ACC112 (cell line): ENCODE results near the gene TIA1.

ENCODE experiments used
- H2AFZ ChIP-seq: fragments of 200-600 bp; sonication (generic); one replicate; pipeline ENCODE4 v1.6.0; 2017; ENCODE audit warnings: antibody characterized with exemption, low read length; ENCODE audit not compliant: unreplicated experiment
- H3K27ac ChIP-seq: fragments of 200-600 bp; sonication (generic); 2 replicates; pipeline ENCODE4 v1.5.1; 2014; ENCODE audit warnings: low read depth, mild to moderate bottlenecking, antibody characterized with exemption, low read length, moderate library complexity
- H3K27me3 ChIP-seq: fragments of 200-600 bp; sonication (generic); 2 replicates; pipeline ENCODE4 v1.6.1; 2014; ENCODE audit warnings: mild to moderate bottlenecking, antibody characterized with exemption, low read length, moderate library complexity, mixed read lengths; ENCODE audit not compliant: insufficient read depth
- H3K36me3 ChIP-seq: fragments of 200-600 bp; sonication (generic); 2 replicates; pipeline ENCODE4 v1.6.1; 2016; ENCODE audit warnings: mild to moderate bottlenecking, antibody characterized with exemption, low read length, moderate library complexity, mixed read lengths; ENCODE audit not compliant: insufficient read depth
- H3K4me1 ChIP-seq: fragments of 200-600 bp; sonication (generic); one replicate; pipeline ENCODE4 v1.6.1; 2016; ENCODE audit warnings: low read length, mixed read lengths; ENCODE audit not compliant: insufficient read depth, unreplicated experiment, control insufficient read depth
- H3K4me3 ChIP-seq: fragments of 200-600 bp; sonication (generic); 2 replicates; pipeline ENCODE4 v1.5.1; 2014; ENCODE audit warnings: mild to moderate bottlenecking, low read depth, low read length
- H3K79me2 ChIP-seq: fragments of 200-600 bp; sonication (generic); one replicate; pipeline ENCODE4 v1.6.0; 2016; ENCODE audit warnings: low read length; ENCODE audit not compliant: control insufficient read depth, unreplicated experiment, insufficient read depth

The TIA1 gene

DNA sequence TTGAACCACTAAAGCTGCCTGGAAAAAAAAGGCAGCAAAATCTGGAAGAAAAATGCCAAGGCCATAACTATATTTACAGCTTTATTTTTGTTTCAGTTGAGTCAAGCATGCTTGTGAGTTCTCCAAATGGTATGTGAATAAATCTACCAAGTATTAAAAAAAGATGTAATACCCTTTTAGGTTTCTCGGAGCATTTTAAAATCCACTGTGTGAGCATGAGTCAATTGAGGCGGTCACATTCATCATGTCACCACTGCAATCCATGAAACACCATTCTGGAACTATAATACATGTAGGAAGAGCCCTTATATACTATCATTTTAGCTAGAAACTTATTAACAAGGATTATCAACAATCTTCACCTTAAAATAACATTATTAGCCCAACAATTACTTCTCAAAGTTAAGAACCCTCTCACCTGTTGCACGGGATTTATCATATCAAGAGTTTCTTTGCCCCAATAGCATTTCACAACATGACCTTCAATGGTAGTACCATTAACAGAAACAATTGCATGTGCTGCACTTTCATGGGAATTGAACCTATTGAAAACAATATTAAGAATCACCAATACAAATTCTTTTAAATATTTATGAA is 33.4 kb downstream of the TIA1 start:
- H3K36me3 ChIP-seq: peaks cover 34% of the 10 kb centered on the region

DNA sequence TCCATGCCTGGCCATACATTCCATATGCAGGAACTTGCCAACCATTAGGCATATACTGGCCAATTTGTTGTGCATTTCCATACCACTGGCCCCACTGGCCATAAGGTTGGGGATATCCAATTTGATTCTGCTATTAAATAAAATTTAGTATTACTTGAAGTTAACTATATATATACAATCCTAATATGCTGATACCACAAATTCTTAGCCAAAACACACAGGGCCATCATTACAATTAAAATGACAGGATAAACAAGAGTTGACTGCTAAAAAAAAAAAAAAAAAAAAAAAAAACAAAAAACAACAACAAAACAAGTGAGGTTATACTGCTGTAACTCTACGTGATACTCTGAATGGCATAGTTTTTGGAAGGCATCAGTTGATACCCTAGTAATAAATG is 34.1 kb downstream of the TIA1 start:
- Histone ChIP-seq H2AFZ (no peak overlapping the region), H3K4me3 (no peak overlapping the region), H3K4me1 (peaks cover 8% of the 10 kb centered on the region), H3K27me3 (no peaks in the 10 kb centered on the region), H3K79me2 (peaks cover 3% of the 10 kb centered on the region), H3K27ac (peak overlapping the region; percentile 50), H3K36me3 (peaks cover 31% of the 10 kb centered on the region)

More for the DNA sequence above, 33.4 kb downstream of the TIA1 start:
- Histone ChIP-seq H3K4me1 (peaks cover 8% of the 10 kb centered on the region), H3K79me2 (peaks cover 3% of the 10 kb centered on the region), H2AFZ (no peak overlapping the region), H3K27ac (peak overlapping the region; percentile 50), H3K27me3 (no peaks in the 10 kb centered on the region), H3K4me3 (no peak overlapping the region)

DNA sequence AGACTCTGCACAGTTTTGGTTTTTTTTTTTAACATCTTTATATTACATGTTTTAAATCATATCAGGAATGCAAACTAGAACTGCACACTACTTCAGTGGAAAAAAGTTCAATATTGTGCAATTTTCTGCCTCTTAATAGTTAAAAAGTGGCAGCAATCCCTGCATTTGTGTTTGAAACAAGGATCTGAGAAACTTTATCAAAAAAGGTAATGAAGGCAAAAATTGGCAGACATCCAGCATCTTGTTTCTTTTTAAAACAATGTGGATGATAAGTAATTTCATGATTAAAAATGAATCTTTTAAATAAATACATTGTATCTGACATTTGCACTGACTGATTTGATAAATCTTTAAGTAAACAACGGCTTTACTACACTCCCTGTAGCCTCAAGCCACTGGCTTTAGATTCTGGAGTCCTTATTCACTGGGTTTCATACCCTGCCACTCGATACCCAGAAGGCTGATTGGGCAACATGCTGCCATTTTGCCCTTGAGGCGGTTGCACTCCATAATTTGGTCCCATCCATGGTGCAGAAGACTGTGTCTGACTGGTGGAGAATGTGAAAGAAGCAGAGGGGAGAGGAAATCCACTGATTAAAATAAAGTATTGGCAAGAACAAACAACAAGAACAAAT is 36.0 kb downstream of the TIA1 start:
- H3K36me3 ChIP-seq: peaks cover 27% of the 10 kb centered on the region

DNA sequence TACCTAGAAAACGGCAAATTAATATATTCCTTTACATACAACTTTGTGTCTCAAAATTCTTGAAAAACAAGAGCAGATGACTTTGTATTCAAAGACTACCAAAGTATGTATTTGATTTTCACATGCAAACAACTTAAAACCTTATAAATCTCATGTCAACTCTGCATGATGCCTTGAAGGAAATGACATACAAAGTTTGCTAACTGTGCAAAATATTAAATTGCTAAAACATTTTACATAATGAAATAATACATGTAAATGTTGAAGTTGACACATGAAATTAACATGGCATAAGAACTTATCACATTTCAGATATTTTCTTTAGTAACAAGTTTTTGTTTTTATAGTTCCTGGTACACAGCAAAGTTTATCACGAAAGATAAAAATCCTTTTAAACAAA is 36.8 kb downstream of the TIA1 start:
- Histone ChIP-seq H3K4me1 (peaks cover 8% of the 10 kb centered on the region), H3K36me3 (peaks cover 27% of the 10 kb centered on the region), H3K27ac (no peak overlapping the region), H3K79me2 (no peaks in the 10 kb centered on the region), H3K27me3 (no peaks in the 10 kb centered on the region), H2AFZ (no peak overlapping the region), H3K4me3 (no peak overlapping the region)

More for the DNA sequence above, 36.0 kb downstream of the TIA1 start:
- Histone ChIP-seq H3K4me3 (no peak overlapping the region), H2AFZ (no peak overlapping the region), H3K4me1 (peaks cover 8% of the 10 kb centered on the region), H3K27me3 (no peaks in the 10 kb centered on the region), H3K27ac (no peak overlapping the region), H3K79me2 (no peaks in the 10 kb centered on the region)

DNA sequence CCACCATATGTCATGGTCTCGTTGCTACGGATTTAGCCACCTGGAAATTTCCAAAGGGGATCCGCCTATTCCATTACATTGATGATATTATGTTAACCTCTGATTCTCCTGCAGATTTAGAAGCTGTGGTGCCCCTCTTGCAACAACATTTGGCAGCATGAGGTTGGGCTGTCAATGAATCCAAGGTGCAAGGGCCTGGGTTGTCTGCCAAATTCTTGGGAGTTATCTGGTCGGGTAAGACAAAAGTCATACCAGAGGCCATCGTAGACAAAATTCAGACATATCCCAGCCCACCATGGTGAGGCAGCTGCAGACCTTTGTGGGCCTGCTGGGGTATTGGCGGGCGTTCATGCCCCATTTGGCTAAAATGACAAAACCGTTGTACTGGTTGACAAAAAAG is 44.0 kb downstream of the TIA1 start:
- no peak overlapping the region for H3K27ac ChIP-seq
- peaks cover 6% of the 10 kb centered on the region for H3K4me1 ChIP-seq
- H2AFZ ChIP-seq: no peak overlapping the region
- no peak overlapping the region for H3K4me3 ChIP-seq
- H3K79me2 ChIP-seq: no peaks in the 10 kb centered on the region
- no peaks in the 10 kb centered on the region for H3K27me3 ChIP-seq
- peaks cover 4% of the 10 kb centered on the region; the same call in 1 of the 2 replicates for H3K36me3 ChIP-seq

DNA sequence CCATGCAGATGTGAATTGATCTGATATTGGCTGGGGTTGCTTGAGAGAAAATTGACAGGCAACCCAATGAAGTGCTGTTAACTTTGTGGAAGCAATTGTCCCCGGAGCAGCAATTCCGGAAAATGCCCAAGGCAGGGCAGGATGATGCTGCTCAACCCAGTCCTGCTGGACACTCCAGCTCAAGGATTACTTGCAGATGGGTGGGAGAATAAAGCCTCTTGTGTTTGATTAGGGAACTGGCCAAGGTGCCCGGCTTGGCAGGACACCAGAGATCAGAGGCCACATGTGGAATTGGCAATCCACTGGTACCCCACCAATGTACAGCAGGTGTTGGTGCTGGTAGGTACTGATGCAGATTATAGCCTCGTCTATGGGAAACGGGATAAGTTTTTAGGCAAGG is 45.3 kb downstream of the TIA1 start:
- Histone ChIP-seq H3K79me2 (no peaks in the 10 kb centered on the region), H3K4me1 (peaks cover 6% of the 10 kb centered on the region), H3K4me3 (no peak overlapping the region), H3K36me3 (peaks cover 2% of the 10 kb centered on the region; the same call in 1 of the 2 replicates), H2AFZ (no peak overlapping the region), H3K27me3 (no peaks in the 10 kb centered on the region), H3K27ac (no peak overlapping the region)

DNA sequence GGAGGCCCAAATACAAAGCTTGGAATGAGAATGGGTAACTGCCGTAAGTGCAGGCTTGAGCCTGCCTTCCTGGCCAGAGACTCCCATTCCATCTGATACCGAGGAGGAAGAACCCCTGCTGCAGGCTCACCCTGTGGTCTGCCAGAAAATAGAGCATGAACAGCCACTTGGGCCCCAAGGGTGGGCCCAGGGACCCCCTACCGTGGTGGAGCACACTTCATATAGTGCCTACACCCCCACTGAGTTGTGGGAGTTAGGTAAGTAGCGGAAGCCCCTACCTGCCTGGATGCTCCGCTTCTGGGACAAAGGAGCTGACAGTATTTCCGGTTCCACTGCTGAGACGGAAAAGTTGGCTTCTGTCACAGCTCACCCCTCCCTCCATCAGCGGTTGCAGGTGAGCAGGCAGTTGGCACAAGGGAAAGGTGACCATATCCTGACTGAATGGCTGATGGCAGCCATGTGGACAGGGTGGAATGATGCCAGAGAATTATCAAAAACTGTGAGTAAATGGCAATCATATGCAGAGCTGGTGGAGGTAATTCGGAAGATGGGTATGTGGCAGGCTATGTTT is 46.1 kb downstream of the TIA1 start:
- Histone ChIP-seq H3K4me1 (peaks cover 6% of the 10 kb centered on the region), H3K79me2 (no peaks in the 10 kb centered on the region), H3K36me3 (no peaks in the 10 kb centered on the region), H3K27me3 (no peaks in the 10 kb centered on the region), H2AFZ (no peak overlapping the region), H3K27ac (no peak overlapping the region), H3K4me3 (no peak overlapping the region)

DNA sequence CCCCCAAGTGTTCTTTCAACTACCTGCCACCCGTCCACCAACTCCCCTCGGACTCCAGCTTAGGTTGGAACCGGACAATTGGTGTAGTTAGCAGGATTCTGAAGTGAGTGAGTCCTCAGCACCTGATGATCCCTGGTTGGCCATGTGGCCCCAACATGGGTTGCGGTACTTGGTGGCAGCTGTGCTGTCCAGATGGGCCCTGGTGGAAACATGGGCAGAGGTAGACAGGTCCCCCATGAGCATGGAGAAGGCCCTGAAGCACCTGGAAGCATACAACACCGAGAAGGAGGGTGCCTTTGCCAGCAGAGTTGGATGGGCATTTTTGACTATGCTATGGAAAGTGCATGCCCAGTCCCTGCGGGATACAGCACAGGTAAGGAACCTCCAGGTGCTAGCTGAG is 46.6 kb downstream of the TIA1 start:
- H3K27ac ChIP-seq: no peak overlapping the region
- H2AFZ ChIP-seq: no peak overlapping the region
- H3K36me3 ChIP-seq: no peaks in the 10 kb centered on the region
- H3K4me1 ChIP-seq: peaks cover 6% of the 10 kb centered on the region
- no peaks in the 10 kb centered on the region for H3K27me3 ChIP-seq
- no peak overlapping the region for H3K4me3 ChIP-seq
- H3K79me2 ChIP-seq: no peaks in the 10 kb centered on the region

DNA sequence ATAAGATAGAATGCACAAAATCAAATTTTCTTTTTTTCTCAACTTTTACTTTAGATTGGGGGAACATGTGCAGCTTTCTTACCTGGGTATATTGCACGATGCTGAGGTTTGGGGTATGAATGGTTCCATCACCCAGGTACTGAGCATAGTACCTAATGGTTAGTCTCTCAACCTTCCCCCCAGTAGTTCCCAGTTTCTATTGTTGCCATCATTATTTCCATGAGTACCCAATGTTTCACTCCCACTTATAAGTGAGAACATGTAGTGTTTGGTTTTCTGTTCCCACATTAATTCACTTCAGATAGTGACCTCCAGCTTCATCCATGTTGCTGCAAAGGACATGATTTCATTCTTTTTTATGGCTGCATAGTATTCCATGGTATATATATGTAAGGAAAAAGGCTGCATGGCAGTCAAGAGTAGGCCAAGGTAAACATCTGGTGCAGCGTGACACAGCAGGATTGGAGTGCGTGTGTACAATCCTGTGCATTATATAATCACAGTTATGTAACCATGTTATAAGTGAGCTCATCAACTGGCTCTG is 47.1 kb downstream of the TIA1 start:
- H2AFZ ChIP-seq: no peak overlapping the region
- H3K79me2 ChIP-seq: no peaks in the 10 kb centered on the region
- H3K4me1 ChIP-seq: peaks cover 6% of the 10 kb centered on the region
- H3K36me3 ChIP-seq: no peaks in the 10 kb centered on the region
- H3K27me3 ChIP-seq: no peaks in the 10 kb centered on the region
- no peak overlapping the region for H3K27ac ChIP-seq
- H3K4me3 ChIP-seq: no peak overlapping the region

DNA sequence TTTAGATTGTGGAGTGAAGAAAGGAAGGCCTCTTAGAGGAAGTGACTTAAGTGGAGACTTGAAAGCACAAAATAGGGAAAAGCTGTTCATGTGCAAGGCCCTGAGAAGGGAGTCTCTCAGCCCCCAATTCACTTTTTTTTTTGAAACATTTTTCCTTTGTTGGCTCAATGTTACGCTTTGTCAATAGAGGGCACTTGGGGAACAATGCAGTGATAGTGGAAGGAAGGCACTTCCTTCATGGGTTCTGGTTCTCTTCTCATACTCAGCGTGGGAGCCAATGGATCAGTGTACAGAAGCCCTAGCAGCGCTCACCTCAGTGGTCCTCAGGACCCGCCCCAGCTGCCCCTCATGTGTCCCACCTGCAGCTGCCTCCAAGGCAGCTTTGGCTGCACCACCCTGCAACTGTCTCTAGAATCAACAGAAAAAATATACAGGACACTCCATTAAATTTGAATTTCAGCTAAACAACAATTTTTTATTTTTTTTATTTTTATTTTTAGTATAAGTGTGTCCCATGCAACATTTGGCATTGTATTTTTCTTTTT is 49.0 kb downstream of the TIA1 start:
- H3K27me3 ChIP-seq: no peaks in the 10 kb centered on the region
- H3K4me3 ChIP-seq: no peak overlapping the region
- H3K4me1 ChIP-seq: no peaks in the 10 kb centered on the region
- H3K27ac ChIP-seq: no peak overlapping the region
- no peaks in the 10 kb centered on the region for H3K36me3 ChIP-seq
- no peaks in the 10 kb centered on the region for H3K79me2 ChIP-seq
- no peak overlapping the region for H2AFZ ChIP-seq
